Left renal cortex interstitium (tissue), 4 donors: ENCODE data around the gene SNRK. TPM values are rescaled to one million over a fixed set of nuclear protein-coding genes. Genes with fewer than 3 reads are reported as not detected.

Source experiments
- DNase-seq, 4 donors: peaks; one replicate each; pipeline ENCODE4 v3.0.0-alpha.2; 2013; ENCODE audit warnings: low read depth in 4 of 4, low spot score in 2 of 4, missing footprints in 1 of 4
- polyA plus RNA-seq, 4 donors: library from polyadenylated mRNA; unstranded; fragments of 120-200 nt; gene quantifications; one replicate each; pipeline ENCODE4 v1.2.1, GENCODE V29; 2013; ENCODE audit not compliant: insufficient read length in 4 of 4

SNRK gene
- polyA plus RNA-seq, 4 donors: 48.6 to 55.8 (median 52.6) TPM

GRCh38 chr3:43307226-43307625 lies 20.9 kb downstream of the SNRK start:
- no peak for DNase-seq

- no peak for DNase-seq
Measured at GRCh38 chr3:43307649-43308048, 21.3 kb downstream of the SNRK start.

- no peak for DNase-seq
Measured at GRCh38 chr3:43309372-43310305, 23.3 kb downstream of the SNRK start.

- no peak for DNase-seq
Measured at GRCh38 chr3:43316783-43317460, 30.6 kb downstream of the SNRK start.

GRCh38 chr3:43317461-43318316 lies 31.3 kb downstream of the SNRK start:
- no peak for DNase-seq

GRCh38 chr3:43319376-43319775 lies 33.0 kb downstream of the SNRK start:
- DNase-seq: no peak

GRCh38 chr3:43319794-43320193 lies 33.5 kb downstream of the SNRK start:
- no peak for DNase-seq

- no peak for DNase-seq
Measured at GRCh38 chr3:43320288-43320687, 33.9 kb downstream of the SNRK start.

GRCh38 chr3:43323541-43323940 lies 37.2 kb downstream of the SNRK start:
- DNase-seq: no peak

- DNase-seq: no peak
Measured at GRCh38 chr3:43326891-43327581, 40.7 kb downstream of the SNRK start.

- DNase-seq: no peak
Measured at GRCh38 chr3:43327582-43327979, 41.2 kb downstream of the SNRK start.

GRCh38 chr3:43328653-43329052 lies 42.3 kb downstream of the SNRK start:
- DNase-seq: no peak

- DNase-seq: no peak
Measured at GRCh38 chr3:43330981-43331380, 44.6 kb downstream of the SNRK start.

- no peak for DNase-seq
Measured at GRCh38 chr3:43331381-43331780, 45.0 kb downstream of the SNRK start.

GRCh38 chr3:43334976-43335375 lies 48.6 kb downstream of the SNRK start:
- no peak for DNase-seq

- no peak for DNase-seq
Measured at GRCh38 chr3:43335799-43336198, 49.5 kb downstream of the SNRK start.

- no peak for DNase-seq
Measured at GRCh38 chr3:43338295-43338694, 52.0 kb downstream of the SNRK start.

- DNase-seq: no peak
Measured at GRCh38 chr3:43340403-43340802, 54.1 kb downstream of the SNRK start.

- no peak for DNase-seq
Measured at GRCh38 chr3:43341788-43342187, 55.4 kb downstream of the SNRK start.

- no peak for DNase-seq
Measured at GRCh38 chr3:43343185-43343584, 56.8 kb downstream of the SNRK start.
